Measurements from ENCODE around the gene CIAO3. TPM values are rescaled to one million over a fixed set of nuclear protein-coding genes. Genes with fewer than 3 reads are reported as not detected.

The CIAO3 gene
- polyA plus RNA-seq, 3 donors, result 8.6 to 41.1 (median 11.8) TPM

DNA sequence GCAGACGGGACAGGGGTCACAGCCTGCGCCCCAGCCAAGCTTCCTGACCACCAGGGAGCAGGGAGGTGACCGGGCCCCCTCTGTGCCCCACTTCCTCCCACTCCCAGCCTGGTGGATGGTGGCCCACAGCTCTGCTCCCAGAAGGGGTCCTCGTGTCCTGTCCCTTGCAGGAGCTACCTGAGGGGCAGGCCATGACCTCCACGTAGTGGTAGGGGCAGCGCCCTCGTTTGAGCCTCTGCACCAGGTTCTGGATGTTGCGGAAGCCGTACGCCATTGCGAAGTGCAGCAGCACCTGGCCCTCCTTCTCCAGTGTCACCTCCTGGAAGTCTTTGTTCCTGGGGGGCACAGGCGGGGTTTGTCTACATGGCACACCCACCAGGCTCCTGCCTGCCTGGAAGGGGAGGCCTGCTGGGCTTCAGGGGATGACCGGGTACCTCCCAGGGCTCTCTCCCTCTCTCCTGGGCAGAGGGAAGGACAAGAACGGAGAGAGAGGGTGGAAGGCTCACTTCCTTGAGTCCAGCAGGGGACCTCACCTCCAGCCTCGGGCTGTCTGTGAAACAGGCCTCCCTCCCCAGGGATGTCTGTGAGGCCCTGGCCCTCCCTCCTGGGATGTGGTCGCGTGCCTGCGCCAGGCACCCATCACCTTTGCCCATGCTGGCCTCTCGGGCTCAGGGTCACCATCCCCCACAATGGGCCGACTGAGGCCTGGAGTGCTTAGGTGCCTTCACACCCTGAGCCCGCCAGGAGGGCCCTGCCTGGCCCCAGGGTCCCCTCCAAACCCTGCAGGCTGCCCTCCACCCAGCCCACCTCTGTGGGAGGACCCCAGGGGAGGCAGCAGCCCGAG is 9.9 kb downstream of the CIAO3 start:
- peaks cover 8 to 36% (median 12%) of the 10 kb centered on the region in 3 donors for H3K27me3 Mint-ChIP-seq (ENCODE audit: low read depth in 3 of 3)
- TF ChIP-seq CTCF (IDR thresholded peaks at IDR 0.05), result no peak
- Histone ChIP-seq H3K4me1 (ENCODE audit: control insufficient read depth in 1 of 2, insufficient read depth in 2 of 2, low read length in 2 of 2) (peaks cover 16 to 26% of the 10 kb centered on the region in 2 donors), H2AFZ (ENCODE audit: insufficient read depth, low read depth, low read length, poor library complexity, severe bottlenecking) (no peak overlapping the region), H4K20me1 (ENCODE audit: insufficient read depth, low read length) (no peaks in the 10 kb centered on the region), H3K9ac (ENCODE audit: insufficient read depth, low read length, poor library complexity, severe bottlenecking) (no peak overlapping the region), H3K4me3 (replicated peaks in 1 of 3; ENCODE audit: low read depth in 2 of 3, low read length in 3 of 3) (no peak overlapping the region), H3K4me2 (replicated peaks; ENCODE audit: extremely low read depth, low read length, poor library complexity, severe bottlenecking) (no peak overlapping the region), H3K79me2 (ENCODE audit: insufficient read depth, low read length) (no peaks in the 10 kb centered on the region), H3K27ac (ENCODE audit: low read depth in 1 of 2, low read length in 2 of 2) (no peak overlapping the region), H3K36me3 (replicated peaks in 1 of 2; ENCODE audit: control insufficient read depth in 1 of 2, insufficient read depth in 2 of 2, low read length in 2 of 2) (peaks cover 39 to 58% of the 10 kb centered on the region in 2 donors), H3K27me3 (ENCODE audit: control insufficient read depth in 2 of 2, insufficient read depth in 2 of 2, low read length in 2 of 2) (peaks cover 3 to 24% of the 10 kb centered on the region in 2 donors), H3K9me3 (replicated peaks in 1 of 2; ENCODE audit: control insufficient read depth in 1 of 2, insufficient read depth in 1 of 2, low read length in 2 of 2) (no peaks in the 10 kb centered on the region)
- no peaks in the 10 kb centered on the region for H3K9me3 Mint-ChIP-seq
- 88% methylated on average over 19 of the region's 22 CpGs for WGBS (ENCODE audit: insufficient coverage)
- H3K27ac Mint-ChIP-seq, result no peak overlapping the region
- no peak for DNase-seq
- no peak overlapping the region for H3K4me3 Mint-ChIP-seq
- H3K36me3 Mint-ChIP-seq, result peaks cover 34 to 46% of the 10 kb centered on the region in 2 donors
- intact Hi-C loops (cut with micrococcal nuclease), result no loop called here
- peaks cover 7% of the 10 kb centered on the region for H3K4me1 Mint-ChIP-seq

DNA sequence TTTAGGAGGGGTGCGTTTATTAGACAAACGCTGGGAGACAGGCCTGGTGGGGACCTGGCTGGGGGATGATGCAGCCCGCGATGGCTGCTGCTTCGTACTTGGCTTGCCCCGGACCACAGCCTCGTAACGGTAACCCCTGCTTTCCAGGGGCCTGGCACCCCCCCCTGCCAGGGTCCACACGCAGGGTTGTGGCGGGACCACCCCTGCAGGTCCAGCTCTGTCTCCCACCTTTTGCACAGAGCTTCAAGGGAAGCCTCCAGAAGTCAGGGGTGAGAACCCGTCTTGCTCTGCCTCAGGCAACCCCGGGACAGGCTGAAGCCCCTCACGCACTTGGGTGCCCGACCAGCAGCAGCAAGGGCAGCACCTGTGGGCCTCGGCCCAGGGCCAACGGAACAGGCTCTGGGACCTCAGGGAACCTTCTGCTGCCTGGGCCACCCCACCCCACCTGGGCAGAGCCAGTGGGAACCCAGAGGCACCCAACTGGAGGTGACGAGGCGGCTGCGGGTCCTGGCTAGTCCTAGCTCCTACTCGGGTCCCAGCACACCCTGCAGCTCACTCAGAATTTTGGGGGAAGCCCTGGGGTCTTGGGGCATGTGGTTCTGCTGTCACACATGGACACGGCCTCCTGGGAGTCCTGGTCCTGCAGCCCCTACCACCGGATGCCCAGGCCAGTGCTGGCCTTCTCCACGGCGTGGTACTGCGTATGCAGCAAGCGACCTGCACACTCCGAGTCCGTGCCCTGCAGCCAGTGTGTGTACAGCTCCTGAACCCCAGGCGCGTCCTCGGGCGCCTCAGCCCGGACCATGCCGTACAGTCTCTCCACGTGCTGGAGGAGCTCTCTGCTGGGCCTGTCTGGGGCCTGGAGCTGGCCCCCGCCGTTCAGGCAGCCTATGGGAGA is 10.8 kb downstream of the CIAO3 start:
- Mint-ChIP-seq H3K27me3 (ENCODE audit: low read depth in 3 of 3) (peaks cover 10 to 45% (median 17%) of the 10 kb centered on the region in 3 donors), H3K9me3 (no peaks in the 10 kb centered on the region), H3K4me1 (peaks cover 7% of the 10 kb centered on the region), H3K36me3 (peaks cover 26 to 38% of the 10 kb centered on the region in 2 donors), H3K27ac (peak overlapping the region in 1 of 7 donors; percentile 25), H3K4me3 (no peak overlapping the region)
- H3K9me3 ChIP-seq (replicated peaks in 1 of 2; ENCODE audit: control insufficient read depth in 1 of 2, insufficient read depth in 1 of 2, low read length in 2 of 2), result no peaks in the 10 kb centered on the region
- no peak for TF ChIP-seq CTCF (IDR thresholded peaks at IDR 0.05)
- no peak overlapping the region for H3K4me3 ChIP-seq (replicated peaks in 1 of 3; ENCODE audit: low read depth in 2 of 3, low read length in 3 of 3)
- H3K36me3 ChIP-seq (replicated peaks in 1 of 2; ENCODE audit: control insufficient read depth in 1 of 2, insufficient read depth in 2 of 2, low read length in 2 of 2), result peaks cover 30 to 49% of the 10 kb centered on the region in 2 donors
- H2AFZ ChIP-seq (ENCODE audit: insufficient read depth, low read depth, low read length, poor library complexity, severe bottlenecking), result no peak overlapping the region
- intact Hi-C loops (cut with micrococcal nuclease), result no loop called here
- peaks cover 16 to 27% of the 10 kb centered on the region in 2 donors for H3K4me1 ChIP-seq (ENCODE audit: control insufficient read depth in 1 of 2, insufficient read depth in 2 of 2, low read length in 2 of 2)
- WGBS (ENCODE audit: insufficient coverage), result 93% methylated on average over 34 of the region's 37 CpGs
- H3K79me2 ChIP-seq (ENCODE audit: insufficient read depth, low read length), result no peaks in the 10 kb centered on the region
- no peaks in the 10 kb centered on the region for H4K20me1 ChIP-seq (ENCODE audit: insufficient read depth, low read length)
- no peak overlapping the region for H3K4me2 ChIP-seq (replicated peaks; ENCODE audit: extremely low read depth, low read length, poor library complexity, severe bottlenecking)
- H3K27me3 ChIP-seq (ENCODE audit: control insufficient read depth in 2 of 2, insufficient read depth in 2 of 2, low read length in 2 of 2), result peaks cover 3 to 32% of the 10 kb centered on the region in 2 donors
- DNase-seq, result no peak
- no peak overlapping the region for H3K9ac ChIP-seq (ENCODE audit: insufficient read depth, low read length, poor library complexity, severe bottlenecking)
- no peak overlapping the region for H3K27ac ChIP-seq (ENCODE audit: low read depth in 1 of 2, low read length in 2 of 2)

Data from CD14-positive monocyte (primary cell).